Dedifferentiated amniotic fluid mesenchymal stem cell (primary cell): Measurements from ENCODE around the gene DSCAML1.

Experiments
- DNase-seq: peaks from one replicate; pipeline ENCODE4 v3.0.0-alpha.2; 2016; ENCODE audit errors: extremely low spot score

Gene DSCAML1

DNA sequence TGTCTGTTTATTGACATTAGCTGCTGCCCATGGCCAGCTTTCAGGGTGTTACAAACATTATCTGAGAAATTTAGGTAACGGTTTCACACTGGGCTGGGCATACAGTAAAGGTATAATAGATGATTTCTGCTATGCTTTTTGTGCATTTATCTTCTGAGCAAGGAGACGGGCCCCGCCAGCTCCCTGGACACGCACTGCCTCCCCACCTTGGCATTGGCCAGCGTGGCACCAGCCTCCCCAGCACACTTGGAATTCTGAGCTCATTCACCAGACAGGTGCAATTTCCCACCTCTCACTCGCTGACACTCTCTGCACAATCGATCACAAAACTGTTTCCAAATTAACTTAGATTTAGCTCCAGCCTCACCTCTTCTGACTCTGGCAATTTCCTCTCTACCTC is 246.6 kb downstream of the DSCAML1 start:
- no peak for DNase-seq

- no peak for DNase-seq
Measured at GRCh38 chr11:117549417-117549816, 247.6 kb downstream of the DSCAML1 start.

DNA sequence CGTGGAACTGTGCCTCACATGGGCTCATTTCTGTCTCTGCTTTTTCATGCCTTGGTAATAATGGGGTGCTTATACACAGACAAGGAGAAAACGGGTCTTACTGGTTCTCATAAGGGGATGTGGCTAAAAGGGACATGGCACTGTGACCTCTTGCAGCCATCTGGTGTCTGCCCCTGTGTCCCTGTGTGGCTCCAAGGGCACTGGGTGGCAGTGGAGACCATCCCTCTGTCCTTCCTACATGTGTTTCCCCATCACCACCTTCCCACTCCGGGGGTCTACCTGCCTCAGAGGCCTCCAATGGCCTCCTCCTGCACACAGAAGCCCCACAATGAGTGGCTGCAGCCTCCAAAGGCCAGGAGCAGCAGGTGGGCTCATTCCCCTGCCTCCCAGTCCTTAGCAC is 248.1 kb downstream of the DSCAML1 start:
- DNase-seq, result no peak

DNA sequence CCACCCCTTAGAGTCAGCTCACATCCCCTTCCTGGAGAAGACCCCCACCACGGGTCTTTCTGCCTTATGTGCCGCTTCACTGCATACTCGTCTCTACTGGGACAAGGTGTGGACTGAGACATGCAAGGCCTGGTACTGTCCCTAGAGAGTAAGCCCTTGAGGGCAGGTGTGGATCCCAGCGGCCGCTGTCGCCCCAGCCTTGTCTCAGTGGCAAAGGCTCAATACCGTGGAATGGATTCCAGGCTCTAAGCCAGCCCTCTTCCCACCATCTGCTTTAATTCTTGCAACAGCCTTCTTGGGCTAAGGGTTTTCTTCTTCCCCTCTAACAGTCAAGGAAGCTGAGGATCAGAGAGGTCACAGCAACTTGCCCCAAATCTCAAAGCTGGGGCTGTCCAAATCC is 249.1 kb downstream of the DSCAML1 start:
- DNase-seq, result no peak

GRCh38 chr11:117547195-117547850 is 249.7 kb downstream of the DSCAML1 start:
- no peak for DNase-seq

DNA sequence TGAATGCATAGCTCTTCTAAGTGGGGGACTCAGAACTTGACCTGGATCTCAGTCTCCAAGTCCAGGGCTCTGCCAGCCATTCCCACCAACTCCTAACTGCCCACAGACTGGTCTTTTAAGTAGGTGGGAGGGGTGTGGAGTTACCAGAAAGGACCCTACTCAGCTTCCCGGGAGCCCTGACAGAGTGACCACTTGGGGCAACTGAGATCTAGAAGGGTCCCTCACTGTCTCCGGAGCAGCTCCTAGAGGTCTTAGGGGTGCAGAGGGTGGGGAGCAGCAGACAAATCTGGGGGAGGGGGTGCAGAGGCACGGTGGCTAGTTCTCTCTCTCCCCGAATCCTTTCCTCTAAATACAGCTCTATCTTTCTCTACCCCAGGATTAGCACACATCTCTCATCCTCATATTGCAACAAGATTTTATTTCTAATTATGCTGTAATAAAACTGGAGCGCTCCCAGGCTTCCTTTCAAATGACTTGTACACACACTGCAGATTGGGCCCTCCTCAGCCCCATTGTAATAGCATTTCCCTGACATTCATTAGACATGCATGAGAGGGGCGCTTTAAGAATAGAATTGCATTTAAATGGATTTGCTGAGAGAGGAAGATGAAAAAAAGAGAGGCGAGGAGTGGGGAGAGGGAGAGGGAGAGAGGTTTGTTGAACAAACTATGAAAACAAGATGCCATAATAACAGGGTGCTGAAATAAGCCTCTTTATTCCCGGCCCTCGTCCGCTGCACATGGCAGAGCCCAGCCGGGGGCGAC is 250.4 kb downstream of the DSCAML1 start:
- no peak for DNase-seq

- no peak for DNase-seq
Measured at GRCh38 chr11:117545706-117546105, 251.3 kb downstream of the DSCAML1 start.

DNA sequence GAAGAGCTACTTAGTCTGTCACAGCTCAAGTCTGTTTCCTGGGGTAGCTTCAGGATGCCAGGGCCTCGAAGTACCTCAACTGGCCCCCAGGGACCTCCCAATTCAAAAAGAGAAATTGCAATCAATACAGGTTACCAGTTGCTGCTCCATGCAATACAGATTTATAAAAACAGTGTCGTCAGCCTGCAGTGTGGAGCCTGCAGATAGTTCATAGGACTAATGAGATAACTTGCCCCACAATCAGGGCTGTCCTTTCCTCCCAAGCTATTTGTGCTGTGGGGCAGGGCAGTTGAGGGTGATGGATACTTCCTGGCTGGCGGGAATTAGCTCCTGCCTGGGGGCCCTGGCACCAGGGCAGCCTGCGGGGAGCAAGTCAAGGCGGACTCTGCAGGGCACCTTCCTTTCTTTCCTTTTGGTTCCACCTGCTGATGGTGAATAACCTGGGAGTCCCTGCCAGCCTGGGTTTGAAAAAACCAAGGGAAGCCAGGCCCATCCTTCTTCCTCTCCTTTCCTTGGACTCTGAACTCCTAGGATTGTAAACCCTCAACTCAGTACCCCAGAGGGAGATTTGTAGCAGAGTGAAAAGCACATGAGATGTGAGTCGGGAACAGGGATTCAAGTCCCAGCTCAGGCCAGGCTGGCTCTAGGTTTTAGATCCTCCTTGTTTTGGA is 252.8 kb downstream of the DSCAML1 start:
- no peak for DNase-seq

DNA sequence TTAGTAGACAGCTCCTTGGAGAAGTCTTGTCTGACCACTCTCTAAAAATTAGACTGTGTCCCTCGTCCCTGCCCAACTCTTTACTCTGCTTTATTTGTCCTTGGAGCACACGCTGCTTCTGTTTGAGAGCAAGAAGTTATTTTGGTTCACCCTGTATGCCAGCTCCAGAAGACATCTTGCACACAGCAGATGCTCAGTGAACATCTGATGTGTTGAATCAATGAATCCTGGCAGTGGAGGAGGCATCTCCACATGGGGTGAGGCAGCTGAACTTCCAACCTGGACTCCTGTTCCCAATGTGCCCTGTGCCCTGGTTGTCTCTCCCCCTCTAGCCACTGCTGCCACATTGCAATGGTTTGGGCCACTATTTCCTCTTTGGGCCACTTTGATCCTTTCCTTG is 255.8 kb downstream of the DSCAML1 start:
- no peak for DNase-seq

GRCh38 chr11:117538263-117539135 is 258.5 kb downstream of the DSCAML1 start:
- DNase-seq, result no peak

GRCh38 chr11:117535850-117536411 is 261.1 kb downstream of the DSCAML1 start:
- DNase-seq, result no peak

- DNase-seq, result no peak
Measured at GRCh38 chr11:117535201-117535849, 261.7 kb downstream of the DSCAML1 start.

GRCh38 chr11:117532568-117532967 is 264.4 kb downstream of the DSCAML1 start:
- DNase-seq, result no peak

GRCh38 chr11:117529816-117530215 is 267.2 kb downstream of the DSCAML1 start:
- DNase-seq, result no peak

DNA sequence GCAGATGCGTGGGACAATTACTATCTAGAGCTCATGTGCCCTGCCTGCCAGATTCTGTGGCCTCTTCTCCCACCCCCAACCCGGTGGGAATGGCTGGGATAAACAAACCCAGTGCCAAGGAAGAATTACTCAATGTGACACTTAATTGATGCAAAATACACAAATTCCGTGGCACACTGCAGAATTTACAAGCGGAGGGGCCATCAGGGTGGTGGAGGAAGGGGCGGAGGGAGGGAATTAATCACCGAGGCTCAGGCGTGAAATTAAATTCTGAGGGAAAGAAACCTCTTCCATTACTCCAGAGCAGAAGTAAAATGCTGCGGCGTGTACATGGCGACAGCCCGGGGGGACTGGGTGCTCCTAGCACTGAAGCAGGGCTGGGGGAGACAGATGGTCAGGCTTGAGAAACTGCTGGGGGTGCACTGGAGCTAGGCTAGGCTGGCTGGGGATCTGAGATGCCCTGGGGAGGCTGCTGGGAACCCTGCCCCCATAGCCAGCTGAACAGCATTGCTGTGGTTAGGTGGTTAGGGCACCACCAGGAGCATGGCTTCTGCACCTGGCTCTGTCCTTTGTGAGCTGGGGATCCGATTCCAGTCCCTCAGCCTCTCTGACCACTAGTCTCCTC is 268.8 kb downstream of the DSCAML1 start:
- DNase-seq, result no peak

- DNase-seq, result no peak
Measured at GRCh38 chr11:117527271-117527670, 269.7 kb downstream of the DSCAML1 start.

- DNase-seq, result no peak
Measured at GRCh38 chr11:117525866-117526542, 271.0 kb downstream of the DSCAML1 start.

DNA sequence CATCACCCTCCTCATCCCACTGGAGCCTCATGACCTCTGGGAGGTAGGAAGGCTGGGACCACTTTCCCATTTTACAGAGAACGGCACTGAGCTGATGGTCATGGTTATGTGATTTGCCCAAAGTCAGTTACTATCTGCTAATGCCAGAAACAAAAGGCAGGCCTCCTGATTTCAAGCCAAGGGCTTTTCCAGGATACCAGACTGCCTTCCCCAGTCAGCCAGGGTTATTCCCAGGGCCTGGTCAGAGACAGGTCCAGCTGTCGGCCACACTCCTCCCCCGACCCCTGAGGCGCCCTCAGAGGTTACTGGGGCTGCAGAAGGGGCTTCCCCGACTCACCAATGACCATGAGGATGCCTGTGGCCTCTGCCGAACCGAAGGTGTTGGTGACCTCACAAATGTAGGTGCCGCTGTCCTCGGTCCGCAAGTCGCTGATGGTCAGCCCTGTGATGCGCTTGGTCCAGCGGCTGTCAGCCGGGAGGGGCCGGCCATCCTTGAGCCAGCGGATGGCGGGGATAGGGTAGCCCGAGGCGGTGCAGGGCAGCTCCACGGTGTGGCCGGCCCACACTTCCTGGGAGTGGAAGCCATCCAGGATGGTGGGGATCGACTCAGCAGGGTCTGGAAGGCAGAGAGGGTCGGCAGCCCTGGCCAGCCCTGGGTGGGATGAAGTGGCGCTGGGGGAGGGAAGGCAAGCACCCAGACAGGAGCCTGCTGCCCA is 272.4 kb downstream of the DSCAML1 start:
- DNase-seq, result no peak

- no peak for DNase-seq
Measured at GRCh38 chr11:117523680-117524079, 273.3 kb downstream of the DSCAML1 start.
